Keratinocyte (primary cell): ENCODE measurements around the gene MAGIX.

Experiments
- CTCF ChIP-seq, 3 experiments: IDR thresholded peaks in 1 of 3; conservative IDR thresholded peaks in 1 of 3; optimal IDR thresholded peaks in 1 of 3; 2 replicates in 2 of 3; 3 replicates in 1 of 3; pipeline versions ENCODE3 to v1.5.1; 2011; ENCODE audit warnings: low read length in 3 of 3, mild to moderate bottlenecking in 3 of 3, moderate library complexity in 2 of 3, control low read depth in 1 of 3, inconsistent platforms in 1 of 3; ENCODE audit not compliant: insufficient read depth in 2 of 3; ENCODE audit errors: extremely low read depth in 1 of 3
- EZH2 ChIP-seq: IDR thresholded peaks from one replicate; pipeline ENCODE4 v1.6.1; 2012; ENCODE audit warnings: inconsistent platforms, mild to moderate bottlenecking, low read length, moderate library complexity

DNA sequence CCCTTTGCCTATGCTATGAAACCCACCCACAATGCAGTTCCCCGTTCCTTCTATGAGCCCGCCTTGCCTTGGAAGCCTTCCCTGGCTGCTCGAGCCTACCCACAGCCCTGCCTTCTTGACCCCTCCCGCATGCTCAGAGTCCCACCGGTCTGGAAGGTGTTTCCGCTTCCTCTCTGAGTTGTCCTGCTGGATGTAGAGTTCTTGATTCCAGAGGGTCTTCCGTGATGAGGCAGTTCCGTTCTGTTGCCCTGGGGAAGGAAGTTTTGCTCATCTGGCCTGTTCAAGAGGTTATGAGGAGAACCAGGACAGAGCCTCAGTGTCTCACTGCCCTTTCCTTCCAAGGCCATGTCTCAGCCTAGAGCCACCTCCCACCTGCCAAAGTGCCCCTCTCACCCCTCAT, 46.5 kb upstream of the MAGIX start:
- no peak for TF ChIP-seq CTCF (optimal IDR thresholded peaks at IDR 0.05 in 1 of 3, IDR thresholded peaks at IDR 0.05 in 1 of 3, conservative IDR thresholded peaks at IDR 0.05 in 1 of 3; ENCODE audit: extremely low read depth in 1 of 3, insufficient read depth in 2 of 3, low read length in 3 of 3)
- no peak for TF ChIP-seq EZH2
